Fibroblast of lung (primary cell): ENCODE measurements around the gene TMEM161A. TPM values are rescaled to one million over a fixed set of nuclear protein-coding genes. Genes with fewer than 3 reads are reported as not detected.
"Not testable (repeated sequence)": the region's sequence is repeated elsewhere in the genome, so short reads cannot be mapped to it uniquely, and the experiment has no call there.

Experiments
- DNase-seq, 2 donors: peaks; one replicate each; pipeline versions ENCODE4 v3.0.0 to v3.0.0-alpha.2; 2010; ENCODE audit warnings: low read depth in 2 of 2
- H2AFZ ChIP-seq: 2 replicates; pipeline ENCODE4 v1.5.1; 2012; ENCODE audit warnings: low read length, control low read depth, inconsistent platforms
- H3K27ac ChIP-seq: 2 replicates; pipeline ENCODE4 v1.5.1; 2011; ENCODE audit warnings: low read length, control low read depth; ENCODE audit not compliant: insufficient read depth
- H3K27me3 ChIP-seq: 2 replicates; pipeline ENCODE4 v1.5.1; 2011; ENCODE audit warnings: mild to moderate bottlenecking, low read length; ENCODE audit not compliant: control insufficient read depth, insufficient read depth
- H3K36me3 ChIP-seq: 2 replicates; pipeline ENCODE4 v1.5.1; 2011; ENCODE audit warnings: low read length; ENCODE audit not compliant: control insufficient read depth, insufficient read depth
- H3K4me1 ChIP-seq: 2 replicates; pipeline ENCODE4 v1.5.1; 2011; ENCODE audit warnings: low read length; ENCODE audit not compliant: control insufficient read depth, insufficient read depth; ENCODE audit errors: extremely low read depth
- H3K4me2 ChIP-seq: 2 replicates; pipeline ENCODE4 v1.5.1; 2011; ENCODE audit warnings: low read length, control low read depth; ENCODE audit not compliant: insufficient read depth; ENCODE audit errors: extremely low read depth
- H3K4me3 ChIP-seq, 4 experiments: fragments of 200-600 bp in 1 of 4; sonication (generic) in 1 of 4; replicated peaks in 1 of 4; 2 replicates each; pipeline ENCODE4 v1.5.1; 2011 to 2016; ENCODE audit warnings: low read length in 4 of 4, low read depth in 3 of 4, mild to moderate bottlenecking in 3 of 4, control low read depth in 2 of 4, inconsistent platforms in 1 of 4, mixed read lengths in 1 of 4; ENCODE audit not compliant: insufficient read depth in 1 of 4; ENCODE audit errors: control extremely low read depth in 1 of 4
- H3K79me2 ChIP-seq: 2 replicates; pipeline ENCODE4 v1.5.1; 2012; ENCODE audit warnings: mild to moderate bottlenecking, low read length, inconsistent platforms; ENCODE audit not compliant: control insufficient read depth, insufficient read depth
- H3K9ac ChIP-seq: 2 replicates; pipeline ENCODE4 v1.5.1; 2011; ENCODE audit warnings: mild to moderate bottlenecking, low read length, control low read depth; ENCODE audit not compliant: insufficient read depth
- H3K9me3 ChIP-seq: 2 replicates; pipeline ENCODE4 v1.5.1; 2012; ENCODE audit warnings: low read depth, low read length; ENCODE audit not compliant: control insufficient read depth, insufficient read depth
- H4K20me1 ChIP-seq: 2 replicates; pipeline ENCODE4 v1.5.1; 2011; ENCODE audit warnings: low read length; ENCODE audit not compliant: control insufficient read depth, insufficient read depth; ENCODE audit errors: extremely low read depth
- CTCF ChIP-seq, 2 donors: IDR thresholded peaks in 1 of 2; conservative IDR thresholded peaks in 1 of 2; 1 replicate in 1 of 2; 2 replicates in 1 of 2; pipeline ENCODE4 v1.5.1; 2011 to 2012; ENCODE audit warnings: low read length in 2 of 2, control low read depth in 1 of 2, inconsistent platforms in 1 of 2, low read depth in 1 of 2, mild to moderate bottlenecking in 1 of 2
- EZH2 ChIP-seq: IDR thresholded peaks from 2 replicates; pipeline ENCODE4 v1.5.1; 2012; ENCODE audit warnings: low read length, control low read depth, mild to moderate bottlenecking; ENCODE audit errors: missing control alignments
- polyA plus RNA-seq, 2 donors: library from polyadenylated mRNA; depleted of rRNA in 1 of 2; stranded (reverse) in 1 of 2; unstranded in 1 of 2; fragments of >200 nt; gene quantifications; 2 replicates each; pipeline ENCODE4 v1.2.1, GENCODE V29; 2011 to 2012; ENCODE audit warnings: missing spikeins in 1 of 2
- total RNA-seq: library from RNA; depleted of rRNA; stranded (reverse); fragments of >200 nt; gene quantifications from 2 replicates; pipeline ENCODE4 v1.2.1, GENCODE V29; 2014

TMEM161A gene
- total and polyA plus RNA-seq, 2 donors (not counting 1 experiment from before 2014, with no cell fraction given), result 9.4 to 23.8 TPM

GRCh38 chr19:19109601-19110000 is 28.7 kb downstream of the TMEM161A start:
- Histone ChIP-seq H3K36me3 (no peaks in the 10 kb centered on the region), H4K20me1 (no peaks in the 10 kb centered on the region), H3K9ac (no peak overlapping the region), H3K4me1 (peaks cover 5% of the 10 kb centered on the region), H3K4me3 (no peak overlapping the region), H3K9me3 (no peaks in the 10 kb centered on the region), H3K79me2 (no peaks in the 10 kb centered on the region), H3K27me3 (no peaks in the 10 kb centered on the region), H2AFZ (no peak overlapping the region), H3K4me2 (no peak overlapping the region), H3K27ac (no peak overlapping the region)
- TF ChIP-seq EZH2 (no peak), CTCF (conservative IDR thresholded peaks at IDR 0.05 in 1 of 2, IDR thresholded peaks at IDR 0.05 in 1 of 2; ENCODE audit: low read depth in 1 of 2, low read length in 2 of 2) (no peak)
- DNase-seq, result peak; percentile 12 to 38

GRCh38 chr19:19107654-19108053 is 30.6 kb downstream of the TMEM161A start:
- Histone ChIP-seq H3K9ac (no peak overlapping the region), H3K27me3 (no peaks in the 10 kb centered on the region), H4K20me1 (no peaks in the 10 kb centered on the region), H2AFZ (no peak overlapping the region), H3K36me3 (no peaks in the 10 kb centered on the region), H3K79me2 (no peaks in the 10 kb centered on the region), H3K4me2 (no peak overlapping the region), H3K4me3 (no peak overlapping the region), H3K4me1 (peaks cover 5% of the 10 kb centered on the region), H3K27ac (no peak overlapping the region), H3K9me3 (no peaks in the 10 kb centered on the region)
- no peak for DNase-seq
- no peak for TF ChIP-seq EZH2
- no peak for TF ChIP-seq CTCF (conservative IDR thresholded peaks at IDR 0.05 in 1 of 2, IDR thresholded peaks at IDR 0.05 in 1 of 2; ENCODE audit: low read depth in 1 of 2, low read length in 2 of 2)

GRCh38 chr19:19106938-19107337 is 31.3 kb downstream of the TMEM161A start:
- H3K36me3 ChIP-seq, H2AFZ ChIP-seq, H3K4me2 ChIP-seq, H3K79me2 ChIP-seq, H3K27me3 ChIP-seq, H3K9ac ChIP-seq, H4K20me1 ChIP-seq, H3K27ac ChIP-seq, H3K4me3 ChIP-seq, H3K4me1 ChIP-seq, DNase-seq, H3K9me3 ChIP-seq: not testable (repeated sequence)
